ENCODE data around the gene ERCC2. TPM values are rescaled to one million over a fixed set of nuclear protein-coding genes. Genes with fewer than 3 reads are reported as not detected.

The ERCC2 gene
- total RNA-seq, 1 experiment from 2014 or later: 58.9 TPM

- intact Hi-C loops (cut with micrococcal nuclease): no loop called here
- DNase-seq (ENCODE audit: low read depth, low spot score) (no peak), ATAC-seq (no peak)
- CTCF ChIA-PET: no interaction called here
- Histone ChIP-seq H3K27ac (ENCODE audit: low read depth, low read length) (no peak within 1 kb of the TSS; the same call in 1 of the 2 replicates), H3K9ac (ENCODE audit: low read length) (no peak within 1 kb of the TSS), H3K4me1 (ENCODE audit: control insufficient read depth in 1 of 2, insufficient read depth in 2 of 2, low read length in 2 of 2) (peaks cover 23 to 29% of the 10 kb centered on the region in 2 experiments), H3K9me3 (ENCODE audit: control insufficient read depth in 1 of 2, insufficient read depth in 1 of 2, low read depth in 1 of 2, low read length in 2 of 2) (no peaks in the 10 kb centered on the region), H3K36me3 (ENCODE audit: control insufficient read depth in 1 of 2, insufficient read depth in 2 of 2, low read length in 2 of 2) (no peaks in the 10 kb centered on the region), H3K4me3 (replicated peaks in 1 of 2; ENCODE audit: low read depth in 1 of 2, low read length in 2 of 2) (no peak within 1 kb of the TSS), H2AFZ (ENCODE audit: low read depth, low read length, poor library complexity, severe bottlenecking) (no peak within 1 kb of the TSS), H3K27me3 (ENCODE audit: insufficient read depth, low read length) (no peaks in the 10 kb centered on the region), H4K20me1 (ENCODE audit: insufficient read depth) (no peaks in the 10 kb centered on the region), H3K9me2 (ENCODE audit: insufficient read depth) (no peaks in the 10 kb centered on the region), H3K4me2 (ENCODE audit: low read length) (peak within 1 kb of the TSS; percentile 59; the same call in 1 of the 2 replicates), H3K79me2 (ENCODE audit: insufficient read depth, low read length) (no peaks in the 10 kb centered on the region)
- POLR2A ChIA-PET: no interaction called here
- BruUV-seq (replicated peaks): no TSS peak
- TF ChIP-seq FOSL1 (IDR thresholded peaks at IDR 0.05; ENCODE audit: low read depth) (no peak), CEBPB (IDR thresholded peaks at IDR 0.05; ENCODE audit: low read depth) (no peak), JUND (IDR thresholded peaks at IDR 0.05) (no peak), ZFX (IDR thresholded peaks at IDR 0.05) (no peak), ZNF274 (IDR thresholded peaks at IDR 0.05; ENCODE audit: low read depth, low read length) (no peak), TCF7L2 (IDR thresholded peaks at IDR 0.05; ENCODE audit: borderline replicate concordance, extremely low read depth, insufficient read depth, insufficient read length) (no peak), ATF3 (IDR thresholded peaks at IDR 0.05) (no peak), YY1 (IDR thresholded peaks at IDR 0.05; ENCODE audit: extremely low read depth, insufficient replicate concordance, low read depth, low read length) (no peak), EZH2phosphoT487 (IDR thresholded peaks at IDR 0.05; ENCODE audit: borderline replicate concordance) (no peak), REST (IDR thresholded peaks at IDR 0.05; ENCODE audit: low read depth) (no peak), RAD21 (IDR thresholded peaks at IDR 0.05; ENCODE audit: low read depth) (no peak), CBX3 (IDR thresholded peaks at IDR 0.05; ENCODE audit: low read depth) (no peak), MAX (IDR thresholded peaks at IDR 0.05) (no peak), SIN3A (IDR thresholded peaks at IDR 0.05; ENCODE audit: low read depth) (no peak), EZH2 (IDR thresholded peaks at IDR 0.05) (no peak), EGR1 (IDR thresholded peaks at IDR 0.05; ENCODE audit: low read depth) (no peak), CTCF (IDR thresholded peaks at IDR 0.05 in 2 of 3, conservative IDR thresholded peaks at IDR 0.05 in 1 of 3; ENCODE audit: borderline replicate concordance in 1 of 3, insufficient read depth in 1 of 3, low read depth in 2 of 3, low read length in 2 of 3) (no peak), POLR2A (IDR thresholded peaks at IDR 0.05; ENCODE audit: borderline replicate concordance, extremely low read depth, insufficient read depth, insufficient read length) (no peak)
- RAD21 ChIA-PET (ENCODE audit: low non-redundant PET in 1 of 2, low total read pairs in 2 of 2, uncharacterized antibody in 2 of 2, unreplicated experiment in 2 of 2): no interaction called here
Observed at GRCh38 chr19:45322744-45323281, 47.6 kb downstream of the ERCC2 start, which contains the start of gene CKM. TSS of gene CKM (minus strand) at chr19:45322875. CDS start at chr19:45319713, 3,162 bp downstream.
